Endothelial cell (in vitro differentiated cells): ENCODE data around the gene ENSA. TPM values are rescaled to one million over a fixed set of nuclear protein-coding genes. Genes with fewer than 3 reads are reported as not detected.
A peak's percentile ranks its signal among the peaks of the same experiment; 100 is the strongest.
"Not testable (repeated sequence)": the region's sequence is repeated elsewhere in the genome, so short reads cannot be mapped to it uniquely, and the experiment has no call there.

Experiments used
- DNase-seq: peaks from one replicate; pipeline ENCODE4 v3.0.0; 2021; ENCODE audit warnings: low spot score
- H3K27ac Mint-ChIP-seq: one replicate; pipeline ENCODE4 v1.8.0; 2021; ENCODE audit warnings: mixed read lengths, inconsistent platforms; ENCODE audit not compliant: unreplicated experiment
- H3K27me3 Mint-ChIP-seq: one replicate; pipeline ENCODE4 v1.8.0; 2021; ENCODE audit warnings: mild to moderate bottlenecking, moderate library complexity, mixed read lengths, inconsistent platforms; ENCODE audit not compliant: unreplicated experiment
- H3K36me3 Mint-ChIP-seq: one replicate; pipeline ENCODE4 v1.8.0; 2021; ENCODE audit warnings: mild to moderate bottlenecking, low read depth, mixed read lengths, inconsistent platforms; ENCODE audit not compliant: unreplicated experiment
- H3K4me1 Mint-ChIP-seq: one replicate; pipeline ENCODE4 v1.8.0; 2021; ENCODE audit warnings: mild to moderate bottlenecking, mixed read lengths, inconsistent platforms; ENCODE audit not compliant: unreplicated experiment
- H3K4me3 Mint-ChIP-seq: one replicate; pipeline ENCODE4 v1.8.0; 2021; ENCODE audit warnings: mild to moderate bottlenecking, mixed read lengths, inconsistent platforms; ENCODE audit not compliant: unreplicated experiment
- H3K9me3 Mint-ChIP-seq: one replicate; pipeline ENCODE4 v1.8.0; 2021; ENCODE audit warnings: mixed read lengths, inconsistent platforms; ENCODE audit not compliant: unreplicated experiment
- CTCF ChIP-seq: fragments of 200-600 bp; sonication (generic); IDR thresholded peaks from one replicate; pipeline ENCODE4 v1.5.0; 2021; ENCODE audit warnings: antibody characterized with exemption; ENCODE audit not compliant: unreplicated experiment
- total RNA-seq: library from RNA; stranded (reverse); fragmentation: NEBNext Ultra II Directional; extraction: Animal tissue kit (Norgen Biotek cat#: 25700); gene quantifications from one replicate; pipeline ENCODE4 v1.2.1, GENCODE V29; 2021; ENCODE audit not compliant: unreplicated experiment

Gene ENSA
- total RNA-seq, 1 donor from 2014 or later = 200 TPM

GRCh38 chr1:150661156-150661555 lies 31.7 kb upstream of the ENSA start:
- no peak overlapping the region for H3K27ac Mint-ChIP-seq
- no peak for DNase-seq
- H3K4me1 Mint-ChIP-seq = peaks cover 11% of the 10 kb centered on the region
- no peak for TF ChIP-seq CTCF
- H3K27me3 Mint-ChIP-seq = no peaks in the 10 kb centered on the region
- peaks cover 24% of the 10 kb centered on the region for H3K36me3 Mint-ChIP-seq
- no peak overlapping the region for H3K4me3 Mint-ChIP-seq
- H3K9me3 Mint-ChIP-seq = no peaks in the 10 kb centered on the region

- no peak overlapping the region for H3K27ac Mint-ChIP-seq
- peaks cover 5% of the 10 kb centered on the region for H3K4me1 Mint-ChIP-seq
- H3K4me3 Mint-ChIP-seq = peak overlapping the region; percentile 63
- no peaks in the 10 kb centered on the region for H3K9me3 Mint-ChIP-seq
- no peak for TF ChIP-seq CTCF
- no peak for DNase-seq
- H3K36me3 Mint-ChIP-seq = peaks cover 24% of the 10 kb centered on the region
- H3K27me3 Mint-ChIP-seq = no peaks in the 10 kb centered on the region
Observed at GRCh38 chr1:150660584-150660983, 31.2 kb upstream of the ENSA start.

GRCh38 chr1:150657064-150657463 lies 27.7 kb upstream of the ENSA start:
- not testable (repeated sequence) for DNase-seq, H3K27ac Mint-ChIP-seq, H3K4me3 Mint-ChIP-seq, H3K9me3 Mint-ChIP-seq, H3K27me3 Mint-ChIP-seq, H3K4me1 Mint-ChIP-seq
- peaks cover 18% of the 10 kb centered on the region for H3K36me3 Mint-ChIP-seq

- not testable (repeated sequence) for H3K36me3 Mint-ChIP-seq, H3K9me3 Mint-ChIP-seq, DNase-seq, H3K4me1 Mint-ChIP-seq, H3K4me3 Mint-ChIP-seq, H3K27me3 Mint-ChIP-seq, H3K27ac Mint-ChIP-seq
Observed at GRCh38 chr1:150654635-150655034, 25.2 kb upstream of the ENSA start.

GRCh38 chr1:150650193-150650592 lies 20.8 kb upstream of the ENSA start:
- H3K27ac Mint-ChIP-seq = peak overlapping the region; percentile 30
- H3K4me1 Mint-ChIP-seq = no peaks in the 10 kb centered on the region
- no peaks in the 10 kb centered on the region for H3K27me3 Mint-ChIP-seq
- H3K36me3 Mint-ChIP-seq = peaks cover 4% of the 10 kb centered on the region
- no peak for DNase-seq
- no peak for TF ChIP-seq CTCF
- no peak overlapping the region for H3K4me3 Mint-ChIP-seq
- H3K9me3 Mint-ChIP-seq = no peaks in the 10 kb centered on the region

GRCh38 chr1:150649441-150650075 lies 20.1 kb upstream of the ENSA start:
- Mint-ChIP-seq H3K4me3 (no peak overlapping the region), H3K27me3 (no peaks in the 10 kb centered on the region), H3K27ac (no peak overlapping the region), H3K9me3 (no peaks in the 10 kb centered on the region), H3K4me1 (no peaks in the 10 kb centered on the region), H3K36me3 (peaks cover 4% of the 10 kb centered on the region)
- no peak for DNase-seq
- TF ChIP-seq CTCF = no peak
